GM23338 (cell line): ENCODE results near the gene PIGU. TPM values are rescaled to one million over a fixed set of nuclear protein-coding genes. Genes with fewer than 3 reads are reported as not detected.
A peak's percentile ranks its signal among the peaks of the same experiment; 100 is the strongest.

Source experiments
- ATAC-seq: fragments of 200-7000 bp; cut with Tn5 transposase; 3 replicates; pipeline ENCODE4 v1.9.1; 2020
- DNase-seq: peaks from one replicate; pipeline ENCODE4 v3.0.0-alpha.2; 2015; ENCODE audit warnings: low spot score
- H2AFZ ChIP-seq: fragments of 200-600 bp; sonication (generic); 2 replicates; pipeline ENCODE4 v1.8.0; 2016; ENCODE audit warnings: antibody characterized with exemption, mild to moderate bottlenecking, moderate library complexity
- H3F3A ChIP-seq: fragments of 200-600 bp; sonication (generic); replicated peaks from 2 replicates; pipeline ENCODE4 v1.8.0; 2017; ENCODE audit warnings: antibody characterized with exemption, mixed run types, low read depth
- H3K27ac ChIP-seq: fragments of 200-600 bp; sonication (generic); 2 replicates; pipeline ENCODE4 v1.6.1; 2016; ENCODE audit warnings: low read depth
- H3K27me3 ChIP-seq: fragments of 200-600 bp; sonication (generic); 2 replicates; pipeline ENCODE4 v1.8.0; 2016; ENCODE audit warnings: mild to moderate bottlenecking, mixed run types, moderate library complexity; ENCODE audit not compliant: insufficient read depth
- H3K36me3 ChIP-seq: fragments of 200-600 bp; sonication (generic); 2 replicates; pipeline ENCODE4 v1.8.0; 2016; ENCODE audit warnings: mild to moderate bottlenecking; ENCODE audit not compliant: insufficient read depth
- H3K4me1 ChIP-seq: fragments of 200-600 bp; sonication (generic); 2 replicates; pipeline ENCODE4 v1.8.0; 2016; ENCODE audit warnings: mild to moderate bottlenecking, moderate library complexity; ENCODE audit not compliant: insufficient read depth
- H3K4me2 ChIP-seq: fragments of 200-600 bp; sonication (generic); 2 replicates; pipeline ENCODE4 v1.7.1; 2017; ENCODE audit warnings: mixed run types
- H3K4me3 ChIP-seq: fragments of 200-600 bp; sonication (generic); 2 replicates; pipeline ENCODE4 v1.6.1; 2016; ENCODE audit warnings: mixed run types
- H3K79me2 ChIP-seq: fragments of 200-600 bp; sonication (generic); replicated peaks from 2 replicates; pipeline ENCODE4 v1.8.0; 2017; ENCODE audit warnings: mild to moderate bottlenecking; ENCODE audit not compliant: insufficient read depth
- H3K9me2 ChIP-seq: fragments of 200-600 bp; sonication (generic); 2 replicates; pipeline ENCODE4 v1.8.0; 2017; ENCODE audit not compliant: insufficient read depth
- H4K20me1 ChIP-seq: fragments of 200-600 bp; sonication (generic); replicated peaks from 2 replicates; pipeline ENCODE4 v1.8.0; 2017; ENCODE audit warnings: mild to moderate bottlenecking; ENCODE audit not compliant: insufficient read depth
- H3K27ac Mint-ChIP-seq: 2 replicates; pipeline ENCODE4 v1.8.0; 2020; ENCODE audit warnings: inconsistent platforms, mild to moderate bottlenecking, moderate library complexity, mixed read lengths
- H3K27me3 Mint-ChIP-seq: 3 replicates; pipeline ENCODE4 v1.8.0; 2022; ENCODE audit warnings: low read depth, mild to moderate bottlenecking, moderate library complexity, mixed read lengths, inconsistent platforms; ENCODE audit not compliant: insufficient read depth, poor library complexity
- H3K36me3 Mint-ChIP-seq: 3 replicates; pipeline ENCODE4 v1.8.0; 2021; ENCODE audit warnings: low read depth, mild to moderate bottlenecking, inconsistent platforms, moderate library complexity, mixed read lengths
- H3K4me1 Mint-ChIP-seq: 3 replicates; pipeline ENCODE4 v1.8.0; 2020; ENCODE audit warnings: mild to moderate bottlenecking, inconsistent platforms, mixed read lengths
- H3K4me3 Mint-ChIP-seq: 3 replicates; pipeline ENCODE4 v1.8.0; 2021; ENCODE audit warnings: moderate library complexity, mild to moderate bottlenecking, inconsistent platforms, mixed read lengths
- H3K9me3 Mint-ChIP-seq: 3 replicates; pipeline ENCODE4 v1.8.0; 2020; ENCODE audit warnings: moderate library complexity, mild to moderate bottlenecking, inconsistent platforms, mixed read lengths
- CTCF ChIP-seq, 2 experiments: fragments of 200-600 bp in 1 of 2; sonication (generic) in 1 of 2; conservative IDR thresholded peaks; 2 replicates each; pipeline versions ENCODE4 v1.5.1 to v1.6.1; 2016 to 2017; ENCODE audit warnings: antibody characterized with exemption in 2 of 2, low read depth in 2 of 2, mild to moderate bottlenecking in 2 of 2, moderate library complexity in 1 of 2
- EZH2phosphoT487 ChIP-seq: fragments of 200-600 bp; sonication (generic); IDR thresholded peaks from one replicate; pipeline ENCODE4 v1.8.1; 2018; ENCODE audit warnings: antibody characterized with exemption; ENCODE audit not compliant: unreplicated experiment
- ZNF114 ChIP-seq: fragments of 250-450 bp; sonication (Bioruptor Pico); IDR thresholded peaks from 2 replicates; pipeline ENCODE4 v1.5.0; 2020; ENCODE audit warnings: mild to moderate bottlenecking, moderate library complexity
- polyA plus RNA-seq: library from polyadenylated mRNA; unstranded; fragments of >200 nt; fragmentation: Nextera tagmentation; extraction: Ambion mirVana; gene quantifications from 2 replicates; pipeline ENCODE4 v1.2.1, GENCODE V29; 2016
- total RNA-seq: library from RNA; depleted of rRNA; stranded (reverse); fragments of >200 nt; shearing (Covaris generic); gene quantifications from 2 replicates; pipeline ENCODE4 v1.2.3, GENCODE V29; 2014
- TF ChIP-seq, protein P1 (sequence below): IDR thresholded peaks from one replicate; pipeline ENCODE4 v1.6.1; 2018; ENCODE audit warnings: antibody characterized with exemption; ENCODE audit not compliant: unreplicated experiment
- TF ChIP-seq, protein P2 (sequence below): fragments of 250-450 bp; sonication (Bioruptor Pico); IDR thresholded peaks from 2 replicates; pipeline ENCODE4 v1.5.0; 2020; ENCODE audit warnings: mild to moderate bottlenecking, moderate library complexity

The PIGU gene
- total and polyA plus RNA-seq, 2 experiments from 2014 or later, result 24.3 to 28.9 TPM

- TF ChIP-seq, protein P1, sequence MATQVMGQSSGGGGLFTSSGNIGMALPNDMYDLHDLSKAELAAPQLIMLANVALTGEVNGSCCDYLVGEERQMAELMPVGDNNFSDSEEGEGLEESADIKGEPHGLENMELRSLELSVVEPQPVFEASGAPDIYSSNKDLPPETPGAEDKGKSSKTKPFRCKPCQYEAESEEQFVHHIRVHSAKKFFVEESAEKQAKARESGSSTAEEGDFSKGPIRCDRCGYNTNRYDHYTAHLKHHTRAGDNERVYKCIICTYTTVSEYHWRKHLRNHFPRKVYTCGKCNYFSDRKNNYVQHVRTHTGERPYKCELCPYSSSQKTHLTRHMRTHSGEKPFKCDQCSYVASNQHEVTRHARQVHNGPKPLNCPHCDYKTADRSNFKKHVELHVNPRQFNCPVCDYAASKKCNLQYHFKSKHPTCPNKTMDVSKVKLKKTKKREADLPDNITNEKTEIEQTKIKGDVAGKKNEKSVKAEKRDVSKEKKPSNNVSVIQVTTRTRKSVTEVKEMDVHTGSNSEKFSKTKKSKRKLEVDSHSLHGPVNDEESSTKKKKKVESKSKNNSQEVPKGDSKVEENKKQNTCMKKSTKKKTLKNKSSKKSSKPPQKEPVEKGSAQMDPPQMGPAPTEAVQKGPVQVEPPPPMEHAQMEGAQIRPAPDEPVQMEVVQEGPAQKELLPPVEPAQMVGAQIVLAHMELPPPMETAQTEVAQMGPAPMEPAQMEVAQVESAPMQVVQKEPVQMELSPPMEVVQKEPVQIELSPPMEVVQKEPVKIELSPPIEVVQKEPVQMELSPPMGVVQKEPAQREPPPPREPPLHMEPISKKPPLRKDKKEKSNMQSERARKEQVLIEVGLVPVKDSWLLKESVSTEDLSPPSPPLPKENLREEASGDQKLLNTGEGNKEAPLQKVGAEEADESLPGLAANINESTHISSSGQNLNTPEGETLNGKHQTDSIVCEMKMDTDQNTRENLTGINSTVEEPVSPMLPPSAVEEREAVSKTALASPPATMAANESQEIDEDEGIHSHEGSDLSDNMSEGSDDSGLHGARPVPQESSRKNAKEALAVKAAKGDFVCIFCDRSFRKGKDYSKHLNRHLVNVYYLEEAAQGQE, result no peak
- no peak for TF ChIP-seq ZNF114
These were observed 137.1 kb downstream of the PIGU start (continued) for GRCh38 chr20:34539756-34540155.

GRCh38 chr20:34538671-34539123 is 138.2 kb downstream of the PIGU start:
- Histone ChIP-seq H4K20me1 (no peaks in the 10 kb centered on the region; the same call in 1 of the 2 replicates), H3K27ac (no peak overlapping the region), H3K9me2 (no peaks in the 10 kb centered on the region), H3K79me2 (no peaks in the 10 kb centered on the region), H3F3A (0 out of 2 replicates have a peak, but pooled peaks cover 4% of the 10 kb centered on the region), H3K4me3 (no peak overlapping the region), H2AFZ (no peak overlapping the region), H3K27me3 (no peaks in the 10 kb centered on the region), H3K4me1 (no peaks in the 10 kb centered on the region; the same call in 1 of the 2 replicates), H3K4me2 (no peak overlapping the region), H3K36me3 (peaks cover 11% of the 10 kb centered on the region)
- ATAC-seq, result peak; percentile 76
- H3K27me3 Mint-ChIP-seq, result peaks cover 9% of the 10 kb centered on the region
- no peak overlapping the region for H3K27ac Mint-ChIP-seq
- H3K4me1 Mint-ChIP-seq, result peaks cover 3% of the 10 kb centered on the region; the same call in 2 of the 3 replicates
- no peak for TF ChIP-seq EZH2phosphoT487
- TF ChIP-seq CTCF (conservative IDR thresholded peaks at IDR 0.05; ENCODE audit: low read depth in 2 of 2), result peak; percentile 79 to 82
- peak; percentile 78 for DNase-seq
- no peak overlapping the region for H3K4me3 Mint-ChIP-seq
- H3K36me3 Mint-ChIP-seq, result peaks cover 45% of the 10 kb centered on the region
- H3K9me3 Mint-ChIP-seq, result no peaks in the 10 kb centered on the region

DNA sequence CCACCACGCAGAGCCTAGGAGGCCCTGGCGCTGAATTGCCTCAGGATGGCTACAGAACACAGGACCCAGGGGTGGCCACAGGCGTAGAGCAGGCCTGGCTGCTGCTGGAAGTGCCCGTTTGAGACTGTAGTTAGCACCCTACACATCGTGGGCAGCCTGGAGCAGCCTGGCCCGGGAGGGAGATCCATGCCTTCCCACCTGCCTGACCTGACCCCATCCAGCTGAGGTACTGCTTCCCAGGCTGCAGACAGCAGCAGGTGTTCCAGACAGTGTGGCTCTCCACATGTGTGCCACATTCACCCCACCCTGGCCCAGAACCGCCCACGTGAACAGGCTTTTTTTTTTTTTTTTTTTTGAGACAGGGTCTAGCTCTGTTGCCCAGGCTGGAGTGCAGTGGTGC is 139.2 kb downstream of the PIGU start:
- Histone ChIP-seq H2AFZ (no peak overlapping the region), H4K20me1 (no peaks in the 10 kb centered on the region; the same call in 1 of the 2 replicates), H3K36me3 (peaks cover 11% of the 10 kb centered on the region), H3K27ac (no peak overlapping the region), H3K79me2 (no peaks in the 10 kb centered on the region), H3K4me3 (no peak overlapping the region), H3K27me3 (no peaks in the 10 kb centered on the region), H3K4me1 (no peaks in the 10 kb centered on the region), H3F3A (0 out of 2 replicates have a peak, but pooled peaks cover 4% of the 10 kb centered on the region), H3K9me2 (no peaks in the 10 kb centered on the region), H3K4me2 (no peak overlapping the region)
- Mint-ChIP-seq H3K9me3 (no peaks in the 10 kb centered on the region), H3K27me3 (peaks cover 9% of the 10 kb centered on the region), H3K4me1 (no peaks in the 10 kb centered on the region), H3K4me3 (no peak overlapping the region), H3K36me3 (peaks cover 45% of the 10 kb centered on the region), H3K27ac (no peak overlapping the region)
- DNase-seq (no peak), ATAC-seq (no peak)
- TF ChIP-seq, protein P2, sequence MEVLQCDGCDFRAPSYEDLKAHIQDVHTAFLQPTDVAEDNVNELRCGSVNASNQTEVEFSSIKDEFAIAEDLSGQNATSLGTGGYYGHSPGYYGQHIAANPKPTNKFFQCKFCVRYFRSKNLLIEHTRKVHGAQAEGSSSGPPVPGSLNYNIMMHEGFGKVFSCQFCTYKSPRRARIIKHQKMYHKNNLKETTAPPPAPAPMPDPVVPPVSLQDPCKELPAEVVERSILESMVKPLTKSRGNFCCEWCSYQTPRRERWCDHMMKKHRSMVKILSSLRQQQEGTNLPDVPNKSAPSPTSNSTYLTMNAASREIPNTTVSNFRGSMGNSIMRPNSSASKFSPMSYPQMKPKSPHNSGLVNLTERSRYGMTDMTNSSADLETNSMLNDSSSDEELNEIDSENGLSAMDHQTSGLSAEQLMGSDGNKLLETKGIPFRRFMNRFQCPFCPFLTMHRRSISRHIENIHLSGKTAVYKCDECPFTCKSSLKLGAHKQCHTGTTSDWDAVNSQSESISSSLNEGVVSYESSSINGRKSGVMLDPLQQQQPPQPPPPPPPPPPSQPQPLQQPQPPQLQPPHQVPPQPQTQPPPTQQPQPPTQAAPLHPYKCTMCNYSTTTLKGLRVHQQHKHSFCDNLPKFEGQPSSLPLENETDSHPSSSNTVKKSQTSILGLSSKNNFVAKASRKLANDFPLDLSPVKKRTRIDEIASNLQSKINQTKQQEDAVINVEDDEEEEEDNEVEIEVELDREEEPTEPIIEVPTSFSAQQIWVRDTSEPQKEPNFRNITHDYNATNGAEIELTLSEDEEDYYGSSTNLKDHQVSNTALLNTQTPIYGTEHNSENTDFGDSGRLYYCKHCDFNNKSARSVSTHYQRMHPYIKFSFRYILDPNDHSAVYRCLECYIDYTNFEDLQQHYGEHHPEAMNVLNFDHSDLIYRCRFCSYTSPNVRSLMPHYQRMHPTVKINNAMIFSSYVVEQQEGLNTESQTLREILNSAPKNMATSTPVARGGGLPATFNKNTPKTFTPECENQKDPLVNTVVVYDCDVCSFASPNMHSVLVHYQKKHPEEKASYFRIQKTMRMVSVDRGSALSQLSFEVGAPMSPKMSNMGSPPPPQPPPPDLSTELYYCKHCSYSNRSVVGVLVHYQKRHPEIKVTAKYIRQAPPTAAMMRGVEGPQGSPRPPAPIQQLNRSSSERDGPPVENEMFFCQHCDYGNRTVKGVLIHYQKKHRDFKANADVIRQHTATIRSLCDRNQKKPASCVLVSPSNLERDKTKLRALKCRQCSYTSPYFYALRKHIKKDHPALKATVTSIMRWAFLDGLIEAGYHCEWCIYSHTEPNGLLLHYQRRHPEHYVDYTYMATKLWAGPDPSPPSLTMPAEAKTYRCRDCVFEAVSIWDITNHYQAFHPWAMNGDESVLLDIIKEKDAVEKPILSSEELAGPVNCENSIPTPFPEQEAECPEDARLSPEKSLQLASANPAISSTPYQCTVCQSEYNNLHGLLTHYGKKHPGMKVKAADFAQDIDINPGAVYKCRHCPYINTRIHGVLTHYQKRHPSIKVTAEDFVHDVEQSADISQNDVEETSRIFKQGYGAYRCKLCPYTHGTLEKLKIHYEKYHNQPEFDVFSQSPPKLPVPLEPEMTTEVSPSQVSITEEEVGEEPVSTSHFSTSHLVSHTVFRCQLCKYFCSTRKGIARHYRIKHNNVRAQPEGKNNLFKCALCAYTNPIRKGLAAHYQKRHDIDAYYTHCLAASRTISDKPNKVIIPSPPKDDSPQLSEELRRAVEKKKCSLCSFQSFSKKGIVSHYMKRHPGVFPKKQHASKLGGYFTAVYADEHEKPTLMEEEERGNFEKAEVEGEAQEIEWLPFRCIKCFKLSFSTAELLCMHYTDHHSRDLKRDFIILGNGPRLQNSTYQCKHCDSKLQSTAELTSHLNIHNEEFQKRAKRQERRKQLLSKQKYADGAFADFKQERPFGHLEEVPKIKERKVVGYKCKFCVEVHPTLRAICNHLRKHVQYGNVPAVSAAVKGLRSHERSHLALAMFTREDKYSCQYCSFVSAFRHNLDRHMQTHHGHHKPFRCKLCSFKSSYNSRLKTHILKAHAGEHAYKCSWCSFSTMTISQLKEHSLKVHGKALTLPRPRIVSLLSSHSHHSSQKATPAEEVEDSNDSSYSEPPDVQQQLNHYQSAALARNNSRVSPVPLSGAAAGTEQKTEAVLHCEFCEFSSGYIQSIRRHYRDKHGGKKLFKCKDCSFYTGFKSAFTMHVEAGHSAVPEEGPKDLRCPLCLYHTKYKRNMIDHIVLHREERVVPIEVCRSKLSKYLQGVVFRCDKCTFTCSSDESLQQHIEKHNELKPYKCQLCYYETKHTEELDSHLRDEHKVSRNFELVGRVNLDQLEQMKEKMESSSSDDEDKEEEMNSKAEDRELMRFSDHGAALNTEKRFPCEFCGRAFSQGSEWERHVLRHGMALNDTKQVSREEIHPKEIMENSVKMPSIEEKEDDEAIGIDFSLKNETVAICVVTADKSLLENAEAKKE (CRISPR knock-in tag), result no peak
- TF ChIP-seq EZH2phosphoT487, result no peak
